HG03025 (cell line): Measurements from ENCODE around the gene AKT3.

Experiments
- ATAC-seq: cut with Tn5 transposase; IDR thresholded peaks from one replicate; pipeline ENCODE4 v1.9.1; 2021; ENCODE audit warnings: mild to moderate bottlenecking, moderate library complexity; ENCODE audit not compliant: unreplicated experiment, low FRiP score

The AKT3 gene

DNA sequence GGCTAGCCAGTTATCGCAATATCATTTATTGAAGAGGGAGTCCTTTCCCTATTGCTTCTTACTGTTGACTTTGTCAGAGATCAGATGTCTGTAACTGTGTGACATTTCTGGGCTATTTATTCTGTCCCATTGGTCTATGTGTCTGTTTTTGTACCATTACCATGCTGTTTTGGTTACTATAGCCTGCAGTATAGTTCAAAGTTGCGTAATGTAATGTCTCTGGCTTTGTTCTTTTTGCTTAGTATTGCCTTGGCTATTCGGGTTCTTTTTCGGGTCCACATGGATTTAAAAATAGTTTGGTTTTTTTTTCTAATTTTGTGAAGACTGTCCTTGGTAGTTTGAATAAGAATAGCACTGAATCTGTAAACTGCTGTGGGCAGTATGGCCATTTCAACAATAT is 320.5 kb downstream of the AKT3 start:
- ATAC-seq, result no peak

- ATAC-seq, result no peak
Measured at GRCh38 chr1:243528459-243529121, 321.5 kb downstream of the AKT3 start.

DNA sequence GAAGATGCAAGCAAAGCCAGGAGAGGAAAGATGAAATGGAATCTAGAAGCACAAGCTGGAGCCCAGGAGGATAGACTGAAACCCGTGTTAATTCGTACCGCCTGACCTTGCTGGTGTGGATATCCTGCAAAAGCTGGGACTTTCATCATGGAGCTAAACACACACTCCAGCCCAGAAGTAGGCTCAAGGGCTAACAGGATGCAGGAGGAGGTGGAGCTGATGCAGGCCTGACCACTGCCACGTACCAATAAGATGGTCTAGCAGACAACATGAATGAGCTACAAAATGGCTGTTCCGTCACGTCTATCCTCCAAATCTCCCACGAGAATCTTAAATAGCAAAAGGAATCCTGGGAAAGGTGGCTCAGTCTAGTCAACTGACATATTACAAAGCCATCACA is 323.9 kb downstream of the AKT3 start:
- ATAC-seq, result no peak

DNA sequence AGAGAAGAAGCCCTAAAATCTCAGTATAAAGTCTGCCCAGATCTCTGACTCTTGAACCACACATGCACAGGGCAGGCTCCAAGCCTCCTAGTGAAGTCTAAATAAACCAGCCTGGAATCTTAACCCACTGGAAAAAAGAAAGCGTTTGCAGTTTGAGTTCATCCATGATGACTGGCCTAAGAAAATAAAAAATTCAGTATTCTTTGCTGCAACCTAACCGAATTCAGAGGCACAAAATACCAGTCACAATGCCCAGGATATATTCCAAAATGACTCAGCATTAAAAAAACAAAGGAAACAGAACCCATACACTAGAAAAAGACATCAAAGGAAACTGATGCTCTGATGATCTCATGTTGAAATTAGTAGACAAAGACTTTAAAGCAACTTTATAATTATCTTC is 325.0 kb downstream of the AKT3 start:
- ATAC-seq, result no peak

DNA sequence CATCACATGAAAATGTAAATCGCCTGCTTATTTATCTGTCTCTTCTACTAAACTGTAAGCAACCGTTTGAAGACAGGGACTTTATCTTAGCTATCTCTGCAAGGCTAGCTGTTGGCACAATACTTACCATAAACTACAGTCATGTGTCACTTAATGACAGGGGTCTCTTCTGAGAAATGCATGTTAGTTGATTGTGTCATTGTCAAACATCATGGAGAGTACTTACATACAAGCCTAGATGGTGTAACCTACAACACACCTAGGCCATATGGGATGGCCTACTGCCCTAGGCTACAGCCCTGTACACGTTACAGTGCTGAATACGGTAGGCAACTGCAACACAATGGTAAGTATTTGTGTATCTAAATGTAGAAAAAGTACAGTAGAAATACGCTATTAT is 326.3 kb downstream of the AKT3 start:
- no peak for ATAC-seq

DNA sequence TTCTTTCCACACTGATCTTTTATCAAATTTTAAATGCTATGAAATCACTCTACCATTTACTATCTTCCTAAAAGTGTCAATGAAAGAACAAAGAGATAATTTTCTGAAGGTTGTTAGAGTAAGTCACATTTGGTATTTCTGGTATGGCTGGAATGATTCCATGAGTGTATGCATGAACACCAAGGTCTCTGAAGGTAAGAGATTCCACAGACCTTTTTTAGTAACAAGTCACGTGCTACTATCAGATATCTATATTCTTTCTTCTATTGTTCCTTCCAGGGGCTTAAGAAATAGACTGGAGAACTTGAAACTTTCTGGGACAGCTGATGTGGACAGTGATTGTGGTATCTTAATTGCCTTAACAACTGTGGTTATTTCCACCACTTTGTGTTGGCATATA is 329.2 kb downstream of the AKT3 start:
- ATAC-seq, result no peak

DNA sequence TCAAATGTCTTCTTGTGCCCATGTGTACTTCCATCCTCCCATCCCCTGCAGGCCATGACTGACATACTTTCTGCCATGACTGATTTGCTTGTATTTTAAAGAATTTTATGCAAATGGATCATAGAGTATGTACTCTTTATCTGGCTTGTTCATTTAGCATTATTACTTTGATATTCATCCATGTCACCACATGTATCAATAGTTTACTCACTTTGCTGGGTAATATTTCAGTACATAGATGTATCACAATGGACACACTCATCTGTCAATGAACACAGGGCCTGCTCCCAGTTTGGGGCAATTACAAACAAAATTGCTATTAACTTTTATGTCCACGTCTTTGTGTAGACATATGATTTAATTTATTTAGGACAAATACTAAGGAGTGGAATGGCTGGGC is 335.1 kb downstream of the AKT3 start:
- ATAC-seq, result no peak

DNA sequence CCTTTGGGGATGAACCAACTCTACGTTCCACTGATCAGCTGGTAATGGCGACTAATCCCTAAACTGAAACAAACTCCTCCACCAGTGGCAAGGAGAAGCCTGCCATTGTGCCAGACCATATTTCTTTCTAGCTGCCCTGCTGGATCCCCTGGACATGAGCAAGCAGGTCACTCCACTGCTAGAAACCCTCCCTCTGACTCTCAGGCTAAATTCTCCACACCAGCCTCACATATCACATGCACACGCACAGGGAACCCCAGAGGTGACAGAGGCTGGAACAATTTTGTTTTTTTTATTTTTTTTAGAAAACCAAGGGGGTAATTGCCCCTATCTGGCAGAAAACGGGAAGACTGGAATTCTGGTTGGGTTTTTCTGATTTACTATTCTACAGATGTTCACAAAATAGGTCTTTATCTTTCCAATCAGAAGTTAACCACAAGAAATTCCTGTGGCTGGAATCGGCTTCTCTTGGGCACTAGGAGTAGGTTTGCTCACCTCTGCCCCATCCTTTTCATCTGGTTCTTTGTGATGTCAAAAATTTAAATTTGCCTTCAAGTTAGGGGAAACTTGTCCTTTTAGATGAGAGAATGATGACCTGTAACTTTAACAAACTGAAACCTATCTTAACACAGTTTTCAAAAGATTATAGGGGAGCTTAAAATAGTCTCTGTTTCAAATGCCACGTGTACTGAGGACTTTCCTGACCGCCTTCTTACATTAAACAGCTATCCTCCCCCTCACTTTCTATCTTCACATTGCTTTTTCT is 336.1 kb downstream of the AKT3 start:
- no peak for ATAC-seq

DNA sequence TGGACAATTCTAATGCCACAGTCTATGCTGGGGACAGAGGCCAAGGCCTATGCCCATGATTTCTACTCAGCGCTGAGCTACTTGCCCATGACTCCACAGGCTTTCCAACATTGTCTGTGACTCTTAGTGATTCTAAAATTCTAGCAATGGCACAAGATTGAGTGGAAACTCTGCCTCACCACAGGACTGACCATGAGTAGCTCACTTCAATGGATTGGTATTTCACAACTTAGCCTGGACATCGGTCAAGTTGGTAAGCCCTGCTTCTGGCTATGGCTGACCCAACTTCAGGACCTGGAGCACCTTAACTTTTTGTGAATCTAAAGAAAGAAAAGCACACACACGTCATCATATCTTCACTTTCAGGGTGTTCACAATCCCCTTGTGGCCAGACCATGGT is 339.1 kb downstream of the AKT3 start:
- ATAC-seq, result no peak

DNA sequence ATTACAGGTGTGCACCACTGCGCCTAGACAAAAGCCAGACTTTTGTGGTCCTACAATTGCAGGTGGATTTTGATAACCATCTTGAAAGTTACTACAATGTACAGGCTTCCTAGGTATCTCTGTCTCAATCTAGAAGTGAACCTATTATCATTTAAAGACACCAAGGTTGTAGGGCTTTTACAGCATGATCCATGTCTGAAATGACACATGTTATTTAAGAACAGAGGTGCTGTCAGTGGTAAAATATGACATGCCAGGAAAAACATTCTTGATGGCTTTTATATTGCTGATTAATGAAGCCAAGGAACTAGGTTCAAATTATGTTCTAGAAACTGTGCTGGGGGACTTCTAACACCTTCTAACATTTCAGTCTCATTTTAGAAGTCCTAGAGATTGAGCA is 341.1 kb downstream of the AKT3 start:
- ATAC-seq, result no peak

- no peak for ATAC-seq
Measured at GRCh38 chr1:243508303-243508713, 341.7 kb downstream of the AKT3 start.

- no peak for ATAC-seq
Measured at GRCh38 chr1:243507672-243508302, 342.3 kb downstream of the AKT3 start.

DNA sequence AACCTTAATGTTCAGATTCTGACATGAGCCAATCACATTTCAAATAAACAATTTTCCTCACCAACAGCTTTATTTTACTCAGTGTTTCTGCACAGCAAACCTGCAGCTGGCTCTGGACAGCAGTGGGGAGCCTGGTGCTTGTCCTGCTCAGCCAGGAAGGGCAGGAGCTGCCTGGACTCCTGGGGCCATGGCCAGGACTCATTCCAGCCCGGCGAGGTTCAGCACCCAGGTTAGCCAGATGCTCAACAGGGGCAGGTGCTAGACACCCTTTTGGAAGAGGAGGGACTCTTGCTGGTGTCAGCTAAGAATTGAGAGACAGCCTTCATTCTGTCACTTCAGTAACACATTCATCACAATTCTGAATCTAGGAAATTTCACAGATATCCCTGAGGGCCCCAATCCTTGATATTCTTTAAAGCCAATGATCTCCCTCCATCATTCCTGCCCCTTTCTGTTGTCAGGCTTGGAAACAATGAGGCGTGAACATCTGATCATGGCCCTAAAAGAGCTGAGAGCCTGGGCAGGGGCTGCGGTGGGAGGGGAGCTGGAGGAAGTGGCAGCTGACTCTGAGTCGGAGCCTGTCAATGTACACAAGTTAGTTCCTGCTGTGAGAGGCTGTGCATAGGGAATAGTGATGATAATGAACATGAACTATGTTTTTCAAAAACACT is 342.9 kb downstream of the AKT3 start:
- ATAC-seq, result no peak

DNA sequence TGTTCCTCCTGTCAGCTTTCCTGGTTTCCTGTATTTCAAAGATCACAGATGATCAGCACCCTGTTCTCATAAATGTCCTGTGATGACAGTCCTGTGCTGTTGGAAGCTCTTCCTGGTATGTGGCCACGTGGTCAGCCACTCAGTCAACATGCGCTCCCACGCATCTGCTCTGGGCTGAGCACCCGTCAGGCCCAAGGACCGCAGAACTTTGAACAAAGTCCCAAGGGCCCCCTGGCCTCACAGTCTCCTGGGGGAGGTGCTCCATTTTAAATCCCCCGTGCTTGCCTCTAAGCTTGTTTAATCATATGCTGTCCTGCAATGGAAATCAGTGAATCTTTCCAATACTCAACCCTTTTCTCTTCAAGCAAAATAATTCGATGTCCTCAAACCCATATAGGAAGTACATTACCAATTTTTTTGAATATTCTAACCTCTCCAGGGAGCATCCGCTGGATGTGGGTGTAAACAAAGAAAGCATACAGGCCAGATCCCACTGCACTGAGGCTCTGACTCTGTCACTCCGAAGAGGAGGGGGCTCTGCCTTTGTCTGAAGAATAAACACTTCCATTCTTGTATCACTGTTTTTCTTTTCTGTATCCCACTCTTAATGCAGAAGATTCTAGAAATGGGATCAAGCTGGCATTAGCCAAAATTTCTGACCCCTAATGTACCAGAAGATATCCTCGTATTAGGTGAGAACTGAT is 343.9 kb downstream of the AKT3 start:
- no peak for ATAC-seq

- no peak for ATAC-seq
Measured at GRCh38 chr1:243503155-243503554, 346.9 kb downstream of the AKT3 start.

DNA sequence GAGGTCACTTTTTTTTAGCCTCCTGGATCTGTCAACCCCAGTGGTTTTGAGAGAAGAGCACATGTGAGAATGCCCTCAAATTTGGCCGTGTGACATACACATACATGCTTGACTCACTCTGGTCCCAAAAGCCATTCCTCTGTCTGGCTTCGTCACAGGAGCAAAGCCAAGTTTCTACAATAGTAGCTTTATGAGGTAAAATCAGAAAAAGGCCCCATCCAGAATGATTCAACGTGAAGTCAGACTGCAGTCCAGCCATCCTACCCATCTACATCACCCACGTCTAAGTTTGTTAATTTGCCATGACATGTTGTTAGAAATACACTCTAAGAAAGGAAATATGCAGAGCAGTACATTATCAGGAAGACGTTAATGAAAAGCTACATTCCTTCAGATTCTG is 349.0 kb downstream of the AKT3 start:
- no peak for ATAC-seq

DNA sequence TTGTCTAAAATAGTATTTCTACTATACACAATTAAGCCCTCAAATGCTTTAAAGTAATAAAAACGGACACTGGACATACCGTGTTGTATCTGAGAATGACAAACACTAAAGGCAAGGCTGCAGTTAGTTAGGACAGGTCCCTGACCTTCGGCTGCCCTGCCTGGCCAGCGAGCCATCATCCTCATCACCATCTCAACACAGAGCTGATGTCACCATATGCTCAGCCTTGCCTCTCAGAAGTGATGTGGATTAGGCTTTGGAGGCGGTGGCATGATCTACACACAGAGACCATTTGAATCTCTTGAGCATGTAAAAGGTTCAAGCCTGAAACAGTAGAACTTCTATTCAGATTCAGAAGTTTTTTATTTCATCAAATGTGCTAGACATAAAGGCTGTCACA is 349.5 kb downstream of the AKT3 start:
- ATAC-seq, result no peak

DNA sequence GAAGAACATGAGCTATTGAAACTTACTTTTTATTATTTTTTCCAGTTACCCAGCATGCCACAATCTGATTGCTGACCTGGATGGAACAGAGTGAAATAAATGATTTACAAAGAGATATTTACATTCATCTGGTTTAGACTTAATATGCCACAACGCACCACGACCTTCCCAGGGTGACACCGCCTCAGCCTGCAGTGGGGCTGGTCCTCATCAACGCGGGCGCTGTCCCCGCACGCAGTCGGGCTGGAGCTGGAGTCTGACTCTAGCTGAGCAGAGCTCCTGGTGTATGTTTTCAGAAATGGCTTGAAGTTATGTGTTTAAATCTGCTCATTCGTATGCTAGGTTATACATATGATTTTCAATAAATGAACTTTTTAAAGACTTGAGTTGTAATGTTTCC is 350.3 kb downstream of the AKT3 start:
- no peak for ATAC-seq

GRCh38 chr1:243499248-243499647 is 350.8 kb downstream of the AKT3 start:
- ATAC-seq, result no peak

- no peak for ATAC-seq
Measured at GRCh38 chr1:243497939-243498681, 351.9 kb downstream of the AKT3 start.
